ENCODE results near the gene WNT8B.

DNA sequence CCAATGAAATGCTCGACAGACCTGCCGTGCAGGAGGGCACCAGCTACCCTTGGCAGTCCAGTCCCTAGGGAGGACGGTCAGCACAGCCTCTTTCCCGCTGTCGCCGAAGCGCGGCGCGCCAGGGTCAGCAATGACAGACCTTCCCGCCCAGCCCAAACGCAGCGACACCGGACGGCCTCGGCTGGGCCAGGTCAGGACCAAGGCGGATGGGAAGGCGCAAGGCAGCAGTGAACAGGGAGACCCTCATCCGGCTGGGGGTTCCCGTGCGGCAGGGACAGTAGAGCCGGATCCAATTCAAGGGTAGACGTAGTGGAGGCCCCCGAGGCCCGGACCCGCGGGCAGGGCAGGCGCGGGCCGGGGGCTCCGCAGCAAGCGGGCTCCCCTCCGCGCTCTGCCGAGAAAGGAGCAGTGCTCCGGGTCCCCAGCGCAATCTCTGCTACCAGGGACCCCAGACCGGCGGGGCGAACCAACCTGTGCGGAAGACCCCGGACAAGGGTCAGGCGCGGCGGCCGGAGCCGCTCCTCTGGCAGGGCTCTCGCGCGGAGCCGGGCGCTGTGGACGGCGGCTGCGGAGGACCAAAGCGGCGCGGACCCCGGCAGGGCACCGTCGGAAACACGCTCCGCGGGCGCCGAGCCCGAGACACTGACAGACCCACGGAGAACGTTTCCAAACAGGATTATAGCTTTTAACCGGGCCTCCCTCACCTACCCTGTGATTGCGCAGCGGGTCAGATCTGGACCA is 56.7 kb downstream of the WNT8B start, which contains the start of gene SEC31B:
- no peak for TF ChIP-seq POLR2A (IDR thresholded peaks at IDR 0.05; ENCODE audit: low read length)
- no peak for TF ChIP-seq GATA1 (IDR thresholded peaks at IDR 0.05; ENCODE audit: low read depth, low read length)

Data from erythroblast (primary cell).